ENCODE measurements around the gene PARN. TPM values are rescaled to one million over a fixed set of nuclear protein-coding genes. Genes with fewer than 3 reads are reported as not detected.

Gene PARN
- total and polyA plus RNA-seq, 2 of the 8 experiments (the other 6 are each of a cell fraction or from before 2014, with no cell fraction given): 24.5 to 44.6 TPM

GRCh38 chr16:14388243-14388642, 241.8 kb downstream of the PARN start:
- no peak overlapping the region for H2AFZ ChIP-seq (ENCODE audit: low read length)
- H3K79me2 ChIP-seq (ENCODE audit: control insufficient read depth in 1 of 2, insufficient read depth in 2 of 2, low read length in 2 of 2): no peaks in the 10 kb centered on the region
- WGBS, 2 experiments (ENCODE audit: extremely low coverage in 1 of 2, insufficient coverage in 1 of 2, insufficient read length in 1 of 2, insufficient replicate concordance in 2 of 2, low coverage in 1 of 2, low lambda C conversion rate in 2 of 2, missing lambda C conversion rate in 1 of 2): 88% methylated on average over 7 of the region's 7 CpGs; no CpG with 5 or more reads in 1 of the 2 experiments
- H4K5ac ChIP-seq (ENCODE audit: insufficient read length, low read depth, low read length): no peak overlapping the region
- ChIA-PET CTCF (ENCODE audit: partially characterized antibody) (no interaction called here), POLR2A (ENCODE audit: partially characterized antibody) (no interaction called here)
- no peak overlapping the region for H3K4me2 ChIP-seq (ENCODE audit: insufficient read depth in 1 of 2, low read depth in 2 of 2, low read length in 2 of 2)
- H3K56ac ChIP-seq (replicated peaks; ENCODE audit: insufficient read length, low read depth, low read length): no peak overlapping the region
- no peak overlapping the region for H2BK20ac ChIP-seq (ENCODE audit: low read length)
- no peak overlapping the region for H3K18ac ChIP-seq (ENCODE audit: extremely low read depth, low read length)
- H2BK12ac ChIP-seq (ENCODE audit: low read depth, low read length): no peak overlapping the region
- no peaks in the 10 kb centered on the region for H3K9me3 ChIP-seq (ENCODE audit: insufficient read depth in 2 of 2, low read depth in 1 of 2, low read length in 1 of 2)
- H2BK5ac ChIP-seq (ENCODE audit: low read depth, low read length): no peak overlapping the region
- H3K14ac ChIP-seq (ENCODE audit: insufficient read length): no peak overlapping the region
- no peak overlapping the region for H2AK5ac ChIP-seq (ENCODE audit: low read depth, low read length)
- H3K79me1 ChIP-seq (ENCODE audit: low read depth, low read length): no peaks in the 10 kb centered on the region
- H3K36me3 ChIP-seq (ENCODE audit: control insufficient read depth in 2 of 4, insufficient read depth in 4 of 4, low read length in 3 of 4): no peaks in the 10 kb centered on the region
- DNase-seq (ENCODE audit: low read depth in 1 of 2, low spot score in 2 of 2) (no peak), FAIRE-seq (no peak)
- no peak for TF ChIP-seq SP4 (IDR thresholded peaks at IDR 0.05; ENCODE audit: low read length)
- no peak for TF ChIP-seq MAFK (IDR thresholded peaks at IDR 0.05; ENCODE audit: low read depth, low read length)
- no peak for TF ChIP-seq CBX5 (IDR thresholded peaks at IDR 0.05; ENCODE audit: low read depth, low read length)
- TF ChIP-seq CEBPB (IDR thresholded peaks at IDR 0.05; ENCODE audit: low read depth, low read length): no peak
- no peak for TF ChIP-seq KDM4A (IDR thresholded peaks at IDR 0.05; ENCODE audit: low read depth, low read length, severe bottlenecking)
- no peak for TF ChIP-seq NRF1 (IDR thresholded peaks at IDR 0.05; ENCODE audit: low read depth, low read length)
- no peaks in the 10 kb centered on the region for H3K23me2 ChIP-seq (ENCODE audit: low read depth, low read length)
- no peak overlapping the region for H3K4ac ChIP-seq (replicated peaks; ENCODE audit: insufficient read length, low read depth, low read length)
- H3K27ac ChIP-seq (ENCODE audit: low read depth, low read length): no peak overlapping the region
- H3K4me3 ChIP-seq (ENCODE audit: extremely low read depth in 1 of 4, insufficient read depth in 2 of 4, low read depth in 3 of 4, low read length in 4 of 4): no peak overlapping the region
- no peak overlapping the region for H4K8ac ChIP-seq (ENCODE audit: extremely low read depth, insufficient read depth, low read length)
- no peaks in the 10 kb centered on the region for H3K27me3 ChIP-seq (replicated peaks in 1 of 4; ENCODE audit: control insufficient read depth in 3 of 4, extremely low read depth in 1 of 4, insufficient read depth in 3 of 4, low read length in 3 of 4)
- H2BK15ac ChIP-seq (ENCODE audit: low read length): no peak overlapping the region
- H3K23ac ChIP-seq (ENCODE audit: insufficient read length): no peak overlapping the region
- H3K9ac ChIP-seq (replicated peaks in 1 of 4; ENCODE audit: extremely low read depth in 1 of 4, low read depth in 3 of 4, low read length in 3 of 4): no peak overlapping the region
- no peaks in the 10 kb centered on the region for H4K20me1 ChIP-seq (replicated peaks in 1 of 2; ENCODE audit: control insufficient read depth in 1 of 2, insufficient read depth in 2 of 2, low read length in 2 of 2)
- no peak overlapping the region for H4K91ac ChIP-seq (replicated peaks; ENCODE audit: insufficient read length, low read length)
- no peaks in the 10 kb centered on the region for H3K4me1 ChIP-seq (replicated peaks in 1 of 4; ENCODE audit: control insufficient read depth in 3 of 4, insufficient read depth in 4 of 4, low read length in 3 of 4)
- no peak overlapping the region for H2BK120ac ChIP-seq (replicated peaks; ENCODE audit: low read depth, low read length)
